ENCODE results near the gene FAM156A.

GRCh38 chrX:52988985-52989917, 30.9 kb upstream of the FAM156A start:
- TF ChIP-seq GATA2 (IDR thresholded peaks at IDR 0.05; ENCODE audit: low read depth, low read length): no peak
- no peak for TF ChIP-seq GATA3 (IDR thresholded peaks at IDR 0.05; ENCODE audit: low read depth, low read length)

Data from SH-SY5Y (cell line).